ENCODE measurements around the gene RALB.
"Not testable (repeated sequence)": the region's sequence is repeated elsewhere in the genome, so short reads cannot be mapped to it uniquely, and the experiment has no call there.

RALB gene

DNA sequence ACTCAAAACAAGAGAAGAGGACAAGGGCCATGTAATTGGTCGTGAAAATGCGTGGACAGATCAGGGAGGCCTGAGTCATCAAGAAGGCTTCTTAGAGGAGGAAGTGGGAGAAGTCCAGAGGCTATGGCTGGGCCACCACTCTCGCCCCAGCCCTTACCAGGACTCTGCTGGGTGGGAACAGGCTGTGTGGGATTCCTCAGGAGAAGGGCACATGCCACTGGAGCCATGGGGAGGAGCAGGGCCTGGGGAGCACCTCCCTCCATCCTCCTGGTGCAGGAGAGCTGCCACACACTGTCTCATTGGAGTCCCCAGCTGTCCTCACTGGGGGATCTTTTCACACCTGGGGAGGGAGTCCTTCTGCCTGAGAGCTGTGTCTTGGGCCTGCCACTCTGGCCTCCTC lies 9.4 kb upstream of the RALB start:
- DNase-seq (ENCODE audit: low read depth), result peak; percentile 64

DNA sequence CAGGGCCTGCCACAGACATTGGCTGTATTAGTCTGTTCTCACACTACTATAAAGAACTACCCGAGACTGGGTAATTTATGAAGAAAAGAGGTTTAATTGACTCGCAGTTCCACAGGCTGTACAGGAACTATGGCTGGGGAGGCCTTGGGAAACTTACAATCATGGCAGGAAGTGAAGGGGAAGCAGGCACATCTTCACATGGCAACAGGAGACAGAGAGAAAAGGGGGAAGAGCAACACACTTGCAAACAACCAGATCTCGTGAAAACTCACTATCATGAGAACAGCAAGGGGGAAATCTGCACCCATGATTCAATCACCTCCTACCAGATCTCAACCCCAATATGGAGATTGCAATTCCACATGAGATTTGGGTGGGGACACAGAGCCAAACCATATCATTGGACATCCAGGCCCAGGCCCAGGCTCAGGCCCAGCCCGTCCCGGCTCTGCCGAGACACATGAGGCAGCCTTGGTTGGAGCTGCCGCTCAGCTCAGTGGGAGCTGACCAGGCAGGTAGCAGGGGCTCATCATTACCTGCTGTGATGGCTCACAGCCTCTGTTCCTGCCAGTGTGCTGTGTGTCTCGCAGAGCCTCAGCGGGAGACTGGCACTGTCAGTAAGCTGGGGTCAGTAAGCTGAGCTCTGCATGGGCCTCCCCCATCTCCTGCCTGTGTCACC lies 8.6 kb upstream of the RALB start:
- no peak for DNase-seq (ENCODE audit: low read depth)

DNA sequence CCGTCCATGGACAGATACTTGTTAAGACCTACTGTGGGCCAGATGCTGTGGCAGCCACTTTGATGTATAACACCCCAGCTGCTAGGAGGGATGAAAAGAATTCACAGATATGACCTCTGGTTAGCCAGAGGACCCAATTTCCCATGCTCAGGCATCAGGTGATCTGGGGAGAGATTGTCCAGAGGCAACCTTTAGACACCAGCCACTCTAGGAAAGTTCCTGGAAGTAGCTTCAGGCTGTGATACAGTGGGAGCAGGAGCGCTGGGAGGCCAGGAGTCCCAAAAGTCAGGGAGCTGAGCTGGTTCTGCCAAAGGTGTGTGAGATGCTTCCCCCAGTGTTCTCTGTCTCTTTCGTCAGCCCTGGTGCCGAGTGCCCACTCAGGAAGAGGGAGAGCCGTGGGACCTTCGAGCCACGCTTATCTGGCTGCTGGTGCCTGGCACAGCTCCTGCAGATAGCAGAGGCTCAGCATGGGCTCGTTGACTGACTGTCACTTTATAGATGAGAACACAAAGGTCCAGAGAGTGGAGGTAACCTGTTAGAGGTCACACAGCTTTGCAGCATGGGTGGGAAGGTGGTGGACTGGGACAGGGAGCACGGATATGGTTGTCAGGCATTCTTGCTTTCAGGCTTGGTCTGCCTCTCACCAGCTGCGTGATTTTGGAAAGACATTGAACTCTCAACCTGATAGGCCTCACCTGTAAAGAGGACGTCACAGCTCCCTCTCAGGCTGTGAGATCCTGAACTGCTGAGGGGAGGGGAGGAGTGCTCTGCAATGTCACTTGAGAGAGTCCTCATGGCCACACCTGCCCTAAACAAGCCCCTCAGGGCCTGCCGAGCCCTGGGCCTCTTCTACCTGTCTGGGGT lies 7.8 kb upstream of the RALB start:
- DNase-seq (ENCODE audit: low read depth), result no peak

DNA sequence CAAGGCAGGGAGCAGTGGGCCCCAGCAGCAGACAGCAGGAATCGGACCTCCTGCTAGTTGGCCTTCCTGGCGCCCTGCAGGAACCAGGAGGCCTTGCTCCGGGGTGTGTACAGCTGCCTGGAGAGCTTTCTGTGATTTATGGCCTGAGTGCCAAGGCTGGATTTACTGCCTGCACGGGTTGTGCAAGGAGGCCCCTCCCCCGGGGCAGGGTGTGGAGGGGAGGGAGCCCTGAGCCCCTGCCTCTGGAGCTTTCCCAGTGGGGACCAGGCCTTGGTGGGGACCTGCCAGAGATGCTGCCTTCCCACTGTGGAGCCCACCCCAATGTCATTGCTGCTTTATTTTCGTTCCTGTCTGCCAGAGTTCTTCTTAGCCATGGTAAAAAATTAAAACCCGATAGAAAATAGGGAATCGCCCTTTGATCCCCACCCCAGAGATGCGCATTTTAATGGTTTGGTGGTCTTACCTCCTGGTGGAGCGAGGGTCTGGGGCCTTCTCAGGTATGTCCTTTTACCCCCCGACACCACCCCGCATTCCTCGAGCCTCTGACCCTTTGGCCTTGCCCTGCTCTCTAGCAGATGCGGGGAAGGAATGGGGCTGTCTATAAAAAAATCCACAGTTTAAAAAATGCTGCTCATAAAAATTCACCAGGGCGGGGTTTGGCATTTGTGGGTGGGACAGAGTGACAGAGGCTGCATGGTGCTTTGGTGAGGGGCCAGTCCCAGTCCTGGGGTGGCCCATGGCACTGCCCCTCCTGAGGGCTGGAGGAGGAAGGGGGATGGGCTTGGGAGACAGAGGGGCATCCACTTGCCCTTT lies 6.9 kb upstream of the RALB start:
- no peak for DNase-seq (ENCODE audit: low read depth)

DNA sequence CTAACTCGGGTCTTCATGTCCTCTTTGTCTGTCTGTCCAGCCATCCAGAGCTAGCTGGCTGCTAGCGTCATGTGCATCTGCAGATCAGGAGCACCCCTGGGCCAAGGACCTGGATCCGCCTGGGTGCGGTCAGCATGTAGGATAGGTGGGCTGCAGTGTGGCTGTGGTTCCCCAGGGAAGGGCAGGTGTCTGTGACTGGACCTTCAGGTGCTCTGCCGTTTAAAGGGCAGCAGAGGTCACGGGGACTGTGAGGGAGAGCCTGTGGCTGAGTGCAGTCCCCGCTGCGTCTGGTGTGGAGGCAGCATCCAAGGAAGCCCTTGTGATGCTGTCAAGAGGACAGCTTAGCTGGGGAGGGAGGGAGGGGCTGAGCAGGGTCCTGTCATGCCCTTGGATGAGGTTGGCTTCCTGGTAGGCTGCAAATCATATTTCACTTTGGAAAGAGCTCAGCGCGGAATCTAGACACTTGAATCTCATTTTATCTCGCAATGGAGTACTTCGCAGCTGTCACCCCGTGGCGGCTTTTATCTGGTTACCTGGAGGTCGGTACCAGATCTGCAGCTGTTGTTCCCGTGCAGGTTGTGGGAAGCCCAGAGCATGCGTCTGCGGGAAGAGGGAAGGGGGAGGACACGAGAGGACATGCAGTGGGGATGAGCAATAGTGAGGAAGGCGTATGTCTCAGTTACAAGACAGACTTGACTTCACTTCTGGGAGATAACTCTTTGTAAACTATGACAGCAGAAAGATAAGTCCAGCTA lies 5.9 kb upstream of the RALB start:
- peak; percentile 36 for DNase-seq (ENCODE audit: low read depth)

DNA sequence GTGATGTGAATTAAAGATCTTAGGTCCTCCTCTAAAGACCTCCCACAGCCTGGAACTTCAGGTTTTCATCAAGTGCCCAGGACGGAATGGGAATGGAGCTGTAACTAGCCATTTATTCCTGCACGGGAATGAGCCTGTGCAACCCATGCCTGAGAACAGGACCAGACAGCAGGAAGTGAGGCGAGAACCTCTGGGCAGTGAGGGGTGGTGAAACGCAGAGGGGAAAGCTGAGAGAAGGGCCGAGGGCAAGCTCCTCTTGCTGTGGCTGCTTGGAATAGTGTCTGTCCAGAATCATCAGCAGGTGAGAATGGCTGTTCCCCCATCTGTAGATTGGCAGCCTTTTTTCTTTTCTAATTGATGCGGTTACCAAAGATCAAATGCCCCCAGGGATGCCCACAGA lies 4.8 kb upstream of the RALB start:
- no peak for DNase-seq (ENCODE audit: low read depth)

DNA sequence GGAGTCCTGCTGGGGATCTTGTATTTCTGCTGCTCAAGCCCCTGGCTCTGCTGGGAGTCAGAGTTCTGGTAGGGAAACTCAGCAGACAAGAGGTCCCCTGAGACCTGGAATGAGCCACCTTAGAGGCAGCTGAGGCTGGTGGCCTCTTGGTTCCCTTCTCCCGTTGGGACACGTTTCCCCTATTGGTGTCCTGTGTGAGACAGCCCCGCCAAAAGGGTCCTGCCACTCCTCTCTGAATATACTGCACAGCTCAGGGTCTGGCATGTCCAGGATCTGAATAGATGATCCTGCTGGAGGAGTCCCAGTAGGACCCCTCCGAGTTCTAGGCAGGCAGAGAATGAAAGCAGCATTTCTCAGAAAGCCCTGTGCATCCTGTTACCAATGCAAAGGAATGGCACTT lies 2.0 kb upstream of the RALB start:
- DNase-seq (ENCODE audit: low read depth), result no peak

DNA sequence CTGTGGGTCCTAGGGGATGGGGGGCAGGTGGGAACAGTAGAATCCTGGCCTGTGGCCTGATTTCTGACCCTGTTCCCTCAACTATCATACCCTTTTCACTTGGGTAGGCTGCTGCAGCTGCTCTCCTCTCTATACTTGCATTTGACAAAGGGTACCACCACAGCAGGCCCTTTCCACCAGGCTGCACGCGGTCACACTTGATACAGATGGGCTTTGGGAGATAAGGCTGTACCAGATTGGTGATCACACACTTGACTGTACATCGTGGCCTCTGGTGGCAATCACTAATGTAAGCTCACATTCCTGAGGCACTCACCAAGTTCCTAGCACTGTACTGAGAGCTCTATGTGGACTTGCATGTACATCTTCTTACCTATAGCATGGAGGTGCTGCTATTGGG lies 1.6 kb upstream of the RALB start:
- DNase-seq (ENCODE audit: low read depth), result no peak

DNA sequence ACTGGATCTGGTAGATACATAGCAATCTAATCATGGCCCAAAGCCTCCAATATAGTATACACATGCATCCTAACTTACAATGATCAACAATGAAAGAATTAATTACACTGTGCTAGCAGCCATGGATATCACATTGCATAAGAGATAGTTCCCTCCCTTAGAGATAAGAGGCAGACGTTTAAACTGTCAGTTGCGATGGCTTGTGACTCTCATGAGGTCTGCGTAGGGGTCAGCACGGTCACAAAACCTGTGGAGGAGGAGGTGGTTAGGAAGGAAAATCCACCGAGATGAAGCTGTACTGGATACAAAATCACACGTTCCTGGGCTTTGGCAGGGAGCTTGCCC lies 800 bp upstream of the RALB start:
- no peak for DNase-seq (ENCODE audit: low read depth)

DNA sequence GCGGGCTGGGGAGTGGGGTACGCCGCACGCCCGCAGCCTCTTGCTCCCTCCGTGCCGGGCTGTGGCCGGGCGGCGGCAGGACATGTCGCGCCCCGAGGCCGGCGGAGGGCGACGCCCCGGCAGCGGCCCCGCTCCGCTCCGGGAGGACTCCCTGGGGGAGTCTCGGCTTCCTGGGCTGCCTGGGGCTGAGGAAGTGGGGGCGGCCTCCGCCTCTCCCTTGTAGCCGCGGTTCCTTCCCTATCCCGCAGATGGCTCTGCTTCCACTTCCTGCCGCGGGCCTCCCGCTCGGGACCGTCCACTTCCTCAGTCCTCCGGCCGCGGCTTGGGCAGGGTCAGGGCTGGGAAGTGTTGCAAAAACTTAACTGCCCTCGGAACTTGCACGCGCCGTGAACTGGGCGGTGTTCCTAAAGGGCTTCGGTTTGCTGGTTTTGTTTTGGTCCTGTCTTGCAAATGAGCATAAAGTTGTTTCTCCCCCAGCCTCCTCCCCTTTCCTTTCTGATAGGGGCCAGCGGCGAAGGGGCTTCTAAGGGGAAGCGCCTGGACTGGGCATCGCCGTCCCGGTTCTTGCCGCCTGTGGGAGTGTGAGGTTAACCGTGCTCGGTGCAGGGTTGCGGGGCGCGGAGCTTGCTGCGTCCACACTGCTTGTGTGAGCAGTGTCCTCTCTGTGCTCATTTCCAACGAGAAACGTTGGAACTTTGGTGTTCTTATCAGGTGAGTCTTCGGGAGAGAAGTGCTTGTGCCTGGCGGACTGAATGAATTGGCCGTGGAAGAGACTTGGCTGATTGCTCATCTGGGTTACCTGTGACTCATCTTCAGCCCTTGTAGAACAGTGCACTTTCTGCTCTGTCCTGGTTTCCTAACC lies 600 bp downstream of the RALB start:
- DNase-seq (ENCODE audit: low read depth), result peak; percentile 89

DNA sequence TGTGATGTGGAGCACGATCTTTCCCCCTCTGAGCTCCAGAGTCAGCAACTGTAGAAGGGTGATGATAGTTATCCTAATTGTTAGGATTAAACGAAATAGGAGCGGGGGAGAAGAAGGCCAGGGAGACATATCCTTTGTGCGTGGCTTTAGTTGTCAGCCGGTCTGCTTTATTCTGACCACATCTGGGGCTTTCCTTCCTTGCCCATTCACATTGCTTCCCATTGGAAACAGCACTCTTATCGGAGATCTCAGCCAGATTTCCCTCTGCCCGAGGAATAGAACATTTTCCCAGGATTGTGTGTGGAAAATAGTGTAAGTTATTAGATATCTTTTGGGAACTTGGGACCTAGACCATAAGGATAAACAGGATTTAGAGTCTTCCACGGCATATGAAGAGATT lies 1.5 kb downstream of the RALB start:
- no peak for DNase-seq (ENCODE audit: low read depth)

DNA sequence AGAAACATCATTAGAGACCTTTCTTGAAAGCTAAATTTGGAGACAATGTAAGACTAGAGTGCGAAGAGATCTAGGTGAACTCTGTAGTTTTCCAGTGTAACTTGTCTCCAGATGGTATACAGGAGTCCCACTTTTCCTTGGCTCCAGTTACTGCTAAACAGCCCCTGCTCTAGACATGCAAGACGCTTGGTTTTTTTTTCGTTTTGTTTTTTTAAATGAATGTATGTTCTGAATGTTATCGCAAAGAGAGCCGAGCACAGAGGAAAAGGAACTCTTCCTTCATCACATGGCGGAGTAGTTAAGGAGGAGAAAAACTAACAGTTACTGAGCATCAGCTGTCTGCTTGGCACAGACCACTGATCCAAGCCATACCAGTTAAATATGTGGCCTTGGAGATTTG lies 2.4 kb downstream of the RALB start:
- DNase-seq (ENCODE audit: low read depth), result no peak

DNA sequence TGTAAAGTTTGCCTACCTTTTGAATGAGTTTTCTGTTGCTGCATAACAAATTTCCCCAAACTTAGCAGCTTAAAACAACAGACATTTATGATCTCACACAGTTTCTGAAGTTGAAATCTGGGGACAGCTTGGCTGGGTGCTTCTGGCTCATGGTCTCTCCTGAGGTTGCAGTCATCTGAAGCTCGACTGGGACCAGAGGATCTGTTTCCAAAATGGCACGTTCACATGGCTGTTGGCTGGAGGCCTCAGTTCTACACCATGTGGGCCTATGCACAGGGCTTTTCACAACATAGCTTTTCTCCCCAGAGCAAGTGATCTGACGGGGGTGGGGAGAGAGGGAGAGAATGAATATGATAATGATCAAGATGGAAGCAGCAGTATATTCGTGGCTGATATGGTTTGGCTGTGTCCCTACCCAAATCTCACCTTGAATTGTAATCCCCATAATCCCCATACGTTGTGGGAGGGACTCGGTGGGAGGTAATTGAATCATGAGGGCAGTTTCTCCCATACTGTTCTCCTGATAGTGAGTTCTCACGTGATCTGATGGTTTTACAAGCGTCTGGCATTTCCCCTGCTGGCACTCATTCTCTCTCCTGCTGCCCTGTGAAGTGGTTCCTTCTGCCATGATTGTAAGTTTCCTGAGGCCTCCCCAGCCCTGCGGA lies 3.5 kb downstream of the RALB start:
- no peak for DNase-seq (ENCODE audit: low read depth)

DNA sequence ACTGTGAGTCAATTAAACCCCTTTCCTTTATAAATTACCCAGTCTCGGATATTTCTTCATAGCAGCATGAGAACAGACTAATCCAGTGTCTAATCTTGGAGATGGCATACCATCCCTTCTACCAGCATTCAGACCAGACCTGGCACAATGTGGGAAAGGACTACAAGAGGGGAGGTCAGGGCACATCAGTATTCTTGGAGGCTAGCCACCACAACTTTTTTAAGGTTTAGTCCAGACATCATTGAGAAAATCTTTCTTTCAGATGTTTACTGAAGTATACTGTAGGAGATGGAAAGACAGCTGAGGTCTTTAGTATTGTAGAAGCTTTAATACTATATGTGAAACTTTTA lies 4.0 kb downstream of the RALB start:
- DNase-seq (ENCODE audit: low read depth), result no peak

DNA sequence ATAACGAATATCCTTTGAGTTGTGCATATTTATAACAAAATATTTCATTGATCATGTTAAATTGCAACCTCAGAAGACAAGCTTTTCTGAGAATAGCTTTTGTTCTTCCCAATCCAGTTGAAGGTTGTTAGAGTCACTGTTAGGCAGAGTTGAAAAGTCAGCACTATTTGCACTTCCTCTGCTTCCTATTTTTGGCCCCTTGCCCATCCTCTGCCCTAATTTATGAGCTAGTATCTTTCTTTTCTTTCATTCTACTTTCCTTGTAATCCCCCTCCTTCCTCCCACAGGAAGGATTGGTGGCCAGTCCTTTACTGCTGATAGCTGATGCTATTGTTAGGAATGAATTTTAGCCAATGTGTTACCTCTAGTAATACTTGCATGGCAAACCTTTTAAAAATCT lies 4.9 kb downstream of the RALB start:
- no peak for DNase-seq (ENCODE audit: low read depth)

DNA sequence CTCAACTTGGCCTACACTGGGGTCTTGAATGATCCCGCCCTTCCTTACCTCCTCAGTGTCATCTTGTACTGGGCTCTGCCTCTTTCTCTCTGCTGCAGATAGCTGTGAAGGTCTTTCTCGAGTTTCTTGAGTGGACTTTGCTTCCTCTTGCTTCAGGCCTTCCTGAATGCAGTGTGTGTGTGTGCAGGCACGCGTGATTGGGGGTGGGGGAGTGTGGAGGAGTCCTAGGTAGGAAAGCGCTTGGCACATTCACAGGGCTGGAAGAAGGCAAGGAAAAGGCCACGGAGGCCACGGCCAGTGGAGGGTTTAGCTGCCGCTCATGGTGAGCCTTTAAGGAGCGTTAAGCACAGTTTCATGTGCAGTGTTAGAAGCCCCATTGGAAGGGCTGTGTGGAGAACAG lies 5.5 kb downstream of the RALB start:
- DNase-seq (ENCODE audit: low read depth), result no peak

DNA sequence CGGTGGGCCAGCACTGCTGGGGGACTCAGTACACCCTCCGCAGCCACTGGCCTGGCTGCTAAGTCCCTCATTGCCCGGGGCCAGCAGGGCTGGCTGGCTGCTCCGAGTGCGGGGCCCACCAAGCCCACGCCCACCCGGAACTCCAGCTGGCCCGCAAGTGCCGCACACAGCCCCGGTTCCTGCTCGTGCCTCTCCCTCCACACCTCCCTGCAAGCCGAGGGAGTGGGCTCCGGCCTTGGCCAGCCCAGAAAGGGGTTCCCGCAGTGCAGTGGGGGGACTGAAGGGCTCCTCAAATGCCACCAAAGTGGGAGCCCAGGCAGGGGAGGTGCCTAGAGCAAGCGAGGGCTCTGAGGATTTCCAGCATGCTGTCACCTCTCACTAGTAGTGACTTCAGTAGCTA lies 7.3 kb downstream of the RALB start:
- not testable (repeated sequence) for DNase-seq (ENCODE audit: low read depth)

DNA sequence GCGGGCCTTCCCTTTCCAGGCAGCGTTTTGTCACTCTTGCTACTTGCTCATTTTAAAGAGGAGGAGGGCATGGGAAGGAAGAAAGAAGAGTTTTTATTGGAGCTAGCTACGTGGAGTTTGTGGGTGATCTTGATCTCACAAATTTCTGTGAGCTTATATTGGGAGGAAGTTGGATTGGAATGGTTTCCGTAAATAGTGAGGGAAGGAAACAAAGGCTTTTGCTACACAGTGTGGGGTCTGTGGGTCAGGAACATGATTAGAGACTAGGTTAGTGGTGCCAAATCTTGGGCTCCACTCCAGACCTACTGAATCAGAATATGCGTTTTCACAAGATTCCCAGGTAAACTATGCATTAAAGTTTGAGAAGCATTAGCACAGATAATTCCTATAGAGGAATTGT lies 8.1 kb downstream of the RALB start:
- DNase-seq (ENCODE audit: low read depth), result no peak

DNA sequence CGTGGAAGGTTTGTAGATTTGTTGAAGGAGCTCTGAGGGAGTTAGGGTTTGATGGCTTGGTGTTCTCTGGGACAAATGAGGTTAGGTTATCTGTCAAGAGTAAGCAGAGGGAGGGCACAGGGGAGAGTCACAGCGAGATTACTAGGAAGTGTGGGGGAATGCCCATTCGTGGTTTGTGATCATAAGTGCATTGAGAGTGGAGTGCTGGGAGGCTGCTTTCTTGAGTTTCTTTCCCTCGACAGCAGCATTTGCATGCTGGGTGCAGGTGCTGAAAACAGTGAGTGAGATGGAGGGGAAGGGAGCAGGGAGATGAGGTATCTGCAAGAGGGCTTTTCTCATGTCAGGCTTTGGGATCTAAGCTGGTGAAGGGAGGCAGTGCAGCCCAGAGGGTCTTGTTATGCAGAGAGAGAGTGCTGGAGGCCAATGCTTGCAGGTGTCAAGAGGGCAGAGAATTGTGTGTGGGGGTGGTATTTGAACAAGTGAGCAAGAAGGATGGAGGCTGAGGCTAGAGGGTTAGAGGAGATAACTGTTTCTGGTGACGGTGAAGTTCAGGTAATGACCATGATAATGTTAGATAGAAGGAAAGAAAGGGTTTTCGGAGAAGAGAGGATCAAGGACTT lies 8.8 kb downstream of the RALB start:
- DNase-seq (ENCODE audit: low read depth), result no peak

DNA sequence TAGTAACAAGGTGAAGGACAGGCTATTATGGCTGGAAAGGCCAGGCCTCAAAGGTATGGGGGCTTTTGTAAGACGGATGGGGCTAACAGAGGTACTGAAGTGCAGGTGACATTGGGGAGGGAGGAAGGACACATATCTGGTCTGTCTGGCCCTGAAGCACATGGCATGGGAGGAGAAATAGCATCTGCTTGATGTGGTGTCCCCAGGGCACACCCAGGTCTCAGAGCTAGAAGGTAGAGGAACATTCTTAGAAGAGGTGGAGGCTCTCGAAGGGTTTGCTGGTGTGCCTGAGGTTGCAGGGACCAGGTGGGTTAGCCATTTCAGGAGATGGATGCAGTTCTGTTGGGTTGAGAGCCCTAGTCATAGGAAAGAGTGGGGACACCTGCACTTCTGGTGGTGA lies 9.5 kb downstream of the RALB start:
- no peak for DNase-seq (ENCODE audit: low read depth)
